Body of pancreas (tissue), 4 donors: Measurements from ENCODE around the gene RIT2. TPM values are rescaled to one million over a fixed set of nuclear protein-coding genes. Genes with fewer than 3 reads are reported as not detected.

Experiments used
- ATAC-seq: fragments of 150-250 bp; one replicate; pipeline ENCODE4 v1.9.1; 2016
- DNase-seq, 4 donors: peaks; one replicate each; pipeline ENCODE4 v3.0.0-alpha.2; 2019
- H3K27ac ChIP-seq, 4 donors: fragments of 200-600 bp; sonication (generic); 1 replicate in 3 of 4; 2 replicates in 1 of 4; pipeline versions ENCODE4 v1.5.1 to v1.6.1; 2016 to 2019; ENCODE audit warnings: mild to moderate bottlenecking in 1 of 4, mixed read lengths in 1 of 4, moderate library complexity in 1 of 4
- H3K27me3 ChIP-seq, 2 donors: fragments of 200-600 bp; sonication (generic); one replicate each; pipeline ENCODE4 v1.6.0; 2016; ENCODE audit warnings: mild to moderate bottlenecking in 1 of 2
- H3K36me3 ChIP-seq, 2 donors: fragments of 200-600 bp; sonication (generic); replicated peaks in 1 of 2; 2 replicates each; pipeline ENCODE4 v1.5.1; 2016; ENCODE audit warnings: low read depth in 2 of 2; ENCODE audit not compliant: insufficient read depth in 1 of 2
- H3K4me1 ChIP-seq: fragments of 200-600 bp; sonication (generic); one replicate; pipeline ENCODE4 v1.6.0; 2016
- H3K4me3 ChIP-seq, 2 donors: fragments of 200-600 bp; sonication (generic); 1 replicate in 1 of 2; 2 replicates in 1 of 2; pipeline ENCODE4 v1.5.1; 2016 to 2019
- H3K9me3 ChIP-seq, 3 donors: fragments of 200-600 bp; sonication (generic); 1 replicate in 2 of 3; 2 replicates in 1 of 3; pipeline ENCODE4 v1.5.1; 2016
- CTCF ChIP-seq, 7 experiments: fragments of 450-650 bp in 4 of 7; fragments of 200-600 bp in 3 of 7; sonication (generic) in 3 of 7; IDR thresholded peaks; one replicate each; pipeline ENCODE4 v1.5.1; 2016 to 2019; ENCODE audit warnings: antibody characterized with exemption in 7 of 7
- POLR2A ChIP-seq, 3 donors: fragments of 450-650 bp; IDR thresholded peaks; one replicate each; pipeline ENCODE4 v1.6.1; 2016; ENCODE audit warnings: antibody characterized with exemption in 3 of 3, mild to moderate bottlenecking in 2 of 3
- WGBS, 2 donors: methylation state at CpG; one replicate each; pipeline ENCODE4 v1.1.5; 2017; 5-methylcytosine and 5-hydroxymethylcytosine counted together
- intact Hi-C: fragments of 100-400 bp; cut with DNase I; formaldehyde crosslinking; loops from one replicate; pipeline ENCODE4 v1.15.1; 2023
- total RNA-seq, 2 donors: library from RNA; depleted of rRNA; stranded (reverse); fragments of >200 nt; gene quantifications; one replicate each; pipeline ENCODE4 v1.1.0, GENCODE V29; 2016

The RIT2 gene
- total RNA-seq, 2 donors from 2014 or later: not detected

- Histone ChIP-seq H3K4me3 (no peak overlapping the region), H3K27ac (no peak overlapping the region), H3K36me3 (no peaks in the 10 kb centered on the region), H3K9me3 (no peaks in the 10 kb centered on the region), H3K4me1 (no peaks in the 10 kb centered on the region), H3K27me3 (no peaks in the 10 kb centered on the region)
- intact Hi-C loops: no loop called here
- ATAC-seq (no peak), DNase-seq (no peak)
- WGBS, 2 donors: 63 to 68% methylated on average over 3 of the region's 3 CpGs
- TF ChIP-seq POLR2A (IDR thresholded peaks at IDR 0.05): no peak
- no peak for TF ChIP-seq CTCF (IDR thresholded peaks at IDR 0.05)
Measured at GRCh38 chr18:42882122-42882521, 233.4 kb downstream of the RIT2 start.

DNA sequence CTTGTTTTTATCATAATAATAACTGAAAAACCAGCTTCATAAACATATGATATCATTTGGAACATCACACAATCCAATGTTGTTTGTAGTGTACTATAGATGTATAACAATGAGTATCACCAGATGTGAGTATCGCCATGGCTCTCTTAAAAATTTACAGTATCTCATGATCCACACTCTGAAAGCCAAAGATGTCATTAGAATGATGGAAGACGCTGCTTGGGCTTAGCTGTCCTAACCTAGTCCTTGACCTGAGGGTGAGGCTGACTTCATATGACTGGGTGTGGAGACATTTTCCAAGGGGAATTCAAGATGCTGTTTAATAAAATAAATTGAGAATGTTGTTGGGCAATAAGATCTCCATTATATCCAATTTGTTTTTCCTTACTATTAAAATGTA lies 242.6 kb downstream of the RIT2 start:
- DNase-seq: no peak
- no peaks in the 10 kb centered on the region for H3K4me1 ChIP-seq
- H3K9me3 ChIP-seq: no peaks in the 10 kb centered on the region
- no peak overlapping the region for H3K4me3 ChIP-seq
- H3K36me3 ChIP-seq: no peaks in the 10 kb centered on the region
- intact Hi-C loops: no loop called here
- no peaks in the 10 kb centered on the region for H3K27me3 ChIP-seq
- H3K27ac ChIP-seq: no peak overlapping the region
- TF ChIP-seq POLR2A (IDR thresholded peaks at IDR 0.05): no peak
- TF ChIP-seq CTCF (IDR thresholded peaks at IDR 0.05): no peak
- ATAC-seq: no peak
- WGBS, 2 donors: 63 to 69% methylated on average over 2 of the region's 2 CpGs

GRCh38 chr18:42864876-42865275 lies 250.6 kb downstream of the RIT2 start:
- no peaks in the 10 kb centered on the region for H3K9me3 ChIP-seq
- DNase-seq (no peak), ATAC-seq (no peak)
- H3K27me3 ChIP-seq: no peaks in the 10 kb centered on the region
- H3K4me3 ChIP-seq: no peak overlapping the region
- TF ChIP-seq POLR2A (IDR thresholded peaks at IDR 0.05) (no peak), CTCF (IDR thresholded peaks at IDR 0.05) (no peak)
- no peak overlapping the region for H3K27ac ChIP-seq
- no peaks in the 10 kb centered on the region for H3K36me3 ChIP-seq
- no peaks in the 10 kb centered on the region for H3K4me1 ChIP-seq
- intact Hi-C loops: no loop called here

- Histone ChIP-seq H3K27ac (no peak overlapping the region), H3K36me3 (no peaks in the 10 kb centered on the region), H3K4me3 (no peak overlapping the region), H3K4me1 (no peaks in the 10 kb centered on the region), H3K27me3 (no peaks in the 10 kb centered on the region), H3K9me3 (no peaks in the 10 kb centered on the region)
- DNase-seq: no peak
- no peak for ATAC-seq
- TF ChIP-seq CTCF (IDR thresholded peaks at IDR 0.05) (no peak), POLR2A (IDR thresholded peaks at IDR 0.05) (no peak)
- intact Hi-C loops: no loop called here
Measured at GRCh38 chr18:42861271-42861670, 254.2 kb downstream of the RIT2 start.

DNA sequence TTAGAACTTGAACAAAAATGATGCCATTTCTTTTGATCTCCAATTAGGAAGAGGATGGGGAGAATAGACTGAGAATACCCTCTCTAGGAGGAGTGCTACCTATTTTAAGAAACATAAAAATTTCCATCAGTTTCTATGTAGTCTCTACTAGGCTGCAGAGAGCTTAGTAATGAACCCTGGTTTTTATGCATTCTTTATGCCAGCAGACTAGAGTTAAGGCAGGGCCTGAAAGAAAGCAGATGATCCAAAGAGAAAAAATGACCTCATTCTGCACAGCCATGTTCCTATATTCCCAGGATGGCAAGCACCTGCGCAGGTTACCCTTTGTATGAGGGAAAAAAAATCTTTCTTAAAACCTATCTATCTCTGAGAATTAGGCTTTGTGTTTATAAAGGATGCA lies 254.9 kb downstream of the RIT2 start:
- H3K27me3 ChIP-seq: no peaks in the 10 kb centered on the region
- H3K9me3 ChIP-seq: no peaks in the 10 kb centered on the region
- no peaks in the 10 kb centered on the region for H3K36me3 ChIP-seq
- no peak for ATAC-seq
- no peak overlapping the region for H3K4me3 ChIP-seq
- H3K27ac ChIP-seq: no peak overlapping the region
- WGBS, 2 donors: 55 to 72% methylated on average over 1 of the region's 1 CpG
- TF ChIP-seq CTCF (IDR thresholded peaks at IDR 0.05) (no peak), POLR2A (IDR thresholded peaks at IDR 0.05) (no peak)
- no peaks in the 10 kb centered on the region for H3K4me1 ChIP-seq
- intact Hi-C loops: no loop called here
- no peak for DNase-seq
